GM23338 (cell line): ENCODE measurements around the gene KRTAP10-5. TPM values are rescaled to one million over a fixed set of nuclear protein-coding genes. Genes with fewer than 3 reads are reported as not detected.

Experiments
- ATAC-seq: fragments of 200-7000 bp; cut with Tn5 transposase; 3 replicates; pipeline ENCODE4 v1.9.1; 2020
- DNase-seq: peaks from one replicate; pipeline ENCODE4 v3.0.0-alpha.2; 2015; ENCODE audit warnings: low spot score
- H2AFZ ChIP-seq: fragments of 200-600 bp; sonication (generic); 2 replicates; pipeline ENCODE4 v1.8.0; 2016; ENCODE audit warnings: antibody characterized with exemption, mild to moderate bottlenecking, moderate library complexity
- H3F3A ChIP-seq: fragments of 200-600 bp; sonication (generic); replicated peaks from 2 replicates; pipeline ENCODE4 v1.8.0; 2017; ENCODE audit warnings: antibody characterized with exemption, mixed run types, low read depth
- H3K27ac ChIP-seq: fragments of 200-600 bp; sonication (generic); 2 replicates; pipeline ENCODE4 v1.6.1; 2016; ENCODE audit warnings: low read depth
- H3K27me3 ChIP-seq: fragments of 200-600 bp; sonication (generic); 2 replicates; pipeline ENCODE4 v1.8.0; 2016; ENCODE audit warnings: mild to moderate bottlenecking, mixed run types, moderate library complexity; ENCODE audit not compliant: insufficient read depth
- H3K36me3 ChIP-seq: fragments of 200-600 bp; sonication (generic); 2 replicates; pipeline ENCODE4 v1.8.0; 2016; ENCODE audit warnings: mild to moderate bottlenecking; ENCODE audit not compliant: insufficient read depth
- H3K4me1 ChIP-seq: fragments of 200-600 bp; sonication (generic); 2 replicates; pipeline ENCODE4 v1.8.0; 2016; ENCODE audit warnings: mild to moderate bottlenecking, moderate library complexity; ENCODE audit not compliant: insufficient read depth
- H3K4me2 ChIP-seq: fragments of 200-600 bp; sonication (generic); 2 replicates; pipeline ENCODE4 v1.7.1; 2017; ENCODE audit warnings: mixed run types
- H3K4me3 ChIP-seq: fragments of 200-600 bp; sonication (generic); 2 replicates; pipeline ENCODE4 v1.6.1; 2016; ENCODE audit warnings: mixed run types
- H3K79me2 ChIP-seq: fragments of 200-600 bp; sonication (generic); replicated peaks from 2 replicates; pipeline ENCODE4 v1.8.0; 2017; ENCODE audit warnings: mild to moderate bottlenecking; ENCODE audit not compliant: insufficient read depth
- H3K9me2 ChIP-seq: fragments of 200-600 bp; sonication (generic); 2 replicates; pipeline ENCODE4 v1.8.0; 2017; ENCODE audit not compliant: insufficient read depth
- H4K20me1 ChIP-seq: fragments of 200-600 bp; sonication (generic); replicated peaks from 2 replicates; pipeline ENCODE4 v1.8.0; 2017; ENCODE audit warnings: mild to moderate bottlenecking; ENCODE audit not compliant: insufficient read depth
- H3K27ac Mint-ChIP-seq: 2 replicates; pipeline ENCODE4 v1.8.0; 2020; ENCODE audit warnings: inconsistent platforms, mild to moderate bottlenecking, moderate library complexity, mixed read lengths
- H3K27me3 Mint-ChIP-seq: 3 replicates; pipeline ENCODE4 v1.8.0; 2022; ENCODE audit warnings: low read depth, mild to moderate bottlenecking, moderate library complexity, mixed read lengths, inconsistent platforms; ENCODE audit not compliant: insufficient read depth, poor library complexity
- H3K36me3 Mint-ChIP-seq: 3 replicates; pipeline ENCODE4 v1.8.0; 2021; ENCODE audit warnings: low read depth, mild to moderate bottlenecking, inconsistent platforms, moderate library complexity, mixed read lengths
- H3K4me1 Mint-ChIP-seq: 3 replicates; pipeline ENCODE4 v1.8.0; 2020; ENCODE audit warnings: mild to moderate bottlenecking, inconsistent platforms, mixed read lengths
- H3K4me3 Mint-ChIP-seq: 3 replicates; pipeline ENCODE4 v1.8.0; 2021; ENCODE audit warnings: moderate library complexity, mild to moderate bottlenecking, inconsistent platforms, mixed read lengths
- H3K9me3 Mint-ChIP-seq: 3 replicates; pipeline ENCODE4 v1.8.0; 2020; ENCODE audit warnings: moderate library complexity, mild to moderate bottlenecking, inconsistent platforms, mixed read lengths
- CREB1 ChIP-seq: fragments of 250-450 bp; sonication (Bioruptor Pico); IDR thresholded peaks from 2 replicates; pipeline ENCODE4 v1.5.0; 2020; ENCODE audit warnings: low read depth, mild to moderate bottlenecking, moderate library complexity
- CTCF ChIP-seq, 2 experiments: fragments of 200-600 bp in 1 of 2; sonication (generic) in 1 of 2; conservative IDR thresholded peaks; 2 replicates each; pipeline versions ENCODE4 v1.5.1 to v1.6.1; 2016 to 2017; ENCODE audit warnings: antibody characterized with exemption in 2 of 2, low read depth in 2 of 2, mild to moderate bottlenecking in 2 of 2, moderate library complexity in 1 of 2
- ETS1 ChIP-seq: IDR thresholded peaks from 2 replicates; pipeline ENCODE4 v1.6.1; 2016; ENCODE audit warnings: antibody characterized with exemption
- EZH2 ChIP-seq: fragments of 200-600 bp; sonication (generic); IDR thresholded peaks from one replicate; pipeline ENCODE4 v1.8.0; 2017; ENCODE audit warnings: antibody characterized with exemption, mild to moderate bottlenecking, low read depth; ENCODE audit not compliant: unreplicated experiment
- EZH2phosphoT487 ChIP-seq: fragments of 200-600 bp; sonication (generic); IDR thresholded peaks from one replicate; pipeline ENCODE4 v1.8.1; 2018; ENCODE audit warnings: antibody characterized with exemption; ENCODE audit not compliant: unreplicated experiment
- JUNB ChIP-seq: IDR thresholded peaks from one replicate; pipeline ENCODE4 v1.6.1; 2016; ENCODE audit warnings: antibody characterized with exemption; ENCODE audit not compliant: unreplicated experiment
- NANOG ChIP-seq: IDR thresholded peaks from 2 replicates; pipeline ENCODE4 v1.6.1; 2016; ENCODE audit warnings: antibody characterized with exemption, borderline replicate concordance
- POLR2AphosphoS5 ChIP-seq: IDR thresholded peaks from 2 replicates; pipeline ENCODE4 v1.6.1; 2016; ENCODE audit warnings: antibody characterized with exemption, low read depth
- REST ChIP-seq: IDR thresholded peaks from one replicate; pipeline ENCODE4 v1.6.1; 2018; ENCODE audit warnings: antibody characterized with exemption; ENCODE audit not compliant: unreplicated experiment
- STAT1 ChIP-seq: IDR thresholded peaks from one replicate; pipeline ENCODE4 v1.6.1; 2016; ENCODE audit warnings: antibody characterized with exemption; ENCODE audit not compliant: unreplicated experiment
- ZNF114 ChIP-seq: fragments of 250-450 bp; sonication (Bioruptor Pico); IDR thresholded peaks from 2 replicates; pipeline ENCODE4 v1.5.0; 2020; ENCODE audit warnings: mild to moderate bottlenecking, moderate library complexity
- ZNF331 ChIP-seq: fragments of 250-450 bp; sonication (Bioruptor Pico); IDR thresholded peaks from 2 replicates; pipeline ENCODE4 v1.5.0; 2020; ENCODE audit warnings: low read depth, mild to moderate bottlenecking, moderate library complexity
- ZNF462 ChIP-seq: fragments of 250-450 bp; sonication (Bioruptor Pico); IDR thresholded peaks from 2 replicates; pipeline ENCODE4 v1.5.0; 2020; ENCODE audit warnings: mild to moderate bottlenecking, moderate library complexity
- polyA plus RNA-seq: library from polyadenylated mRNA; unstranded; fragments of >200 nt; fragmentation: Nextera tagmentation; extraction: Ambion mirVana; gene quantifications from 2 replicates; pipeline ENCODE4 v1.2.1, GENCODE V29; 2016
- total RNA-seq: library from RNA; depleted of rRNA; stranded (reverse); fragments of >200 nt; shearing (Covaris generic); gene quantifications from 2 replicates; pipeline ENCODE4 v1.2.3, GENCODE V29; 2014

KRTAP10-5 gene
- total and polyA plus RNA-seq, 2 experiments from 2014 or later = not detected

DNA sequence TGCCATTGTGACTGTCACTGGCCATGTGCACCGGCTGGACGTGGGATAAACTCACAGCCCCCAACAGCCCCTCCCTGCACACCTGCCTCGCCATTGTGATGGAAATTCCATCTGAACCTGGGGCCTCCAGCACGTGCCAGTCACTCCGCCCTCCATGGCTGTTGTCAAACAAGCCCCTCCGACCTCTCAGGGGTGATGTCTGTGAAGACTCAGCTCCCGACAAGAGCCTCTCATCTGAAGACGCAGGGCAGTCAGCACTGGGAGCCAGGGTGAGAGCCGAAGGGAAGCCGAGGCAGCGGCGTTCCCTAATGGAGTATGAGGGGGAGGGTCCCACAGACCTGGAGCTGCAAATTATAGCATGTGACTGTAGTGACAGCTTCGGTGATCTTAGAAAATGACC is 27.7 kb downstream of the KRTAP10-5 start:
- H4K20me1 ChIP-seq = no peaks in the 10 kb centered on the region
- Mint-ChIP-seq H3K9me3 (peaks cover 1% of the 10 kb centered on the region; the same call in 2 of the 3 replicates), H3K4me3 (no peak overlapping the region), H3K27ac (no peak overlapping the region), H3K4me1 (peaks cover 53% of the 10 kb centered on the region), H3K27me3 (peaks cover 19% of the 10 kb centered on the region), H3K36me3 (peaks cover 1% of the 10 kb centered on the region)
- H3K27ac ChIP-seq = no peak overlapping the region
- no peaks in the 10 kb centered on the region for H3K36me3 ChIP-seq
- 0 out of 2 replicates have a peak, but pooled peaks cover 2% of the 10 kb centered on the region for H3F3A ChIP-seq
- H3K9me2 ChIP-seq = no peaks in the 10 kb centered on the region
- TF ChIP-seq ZNF114 (CRISPR knock-in tag) = no peak
- TF ChIP-seq POLR2AphosphoS5 = no peak
- TF ChIP-seq EZH2phosphoT487 = no peak
- no peak for TF ChIP-seq CREB1
- TF ChIP-seq JUNB = no peak
- no peak for TF ChIP-seq STAT1
- no peak for TF ChIP-seq NANOG
- TF ChIP-seq REST = no peak
- no peak for TF ChIP-seq CTCF (conservative IDR thresholded peaks at IDR 0.05; ENCODE audit: low read depth in 2 of 2)
- TF ChIP-seq ZNF331 (CRISPR knock-in tag) = no peak
- TF ChIP-seq ZNF462 (CRISPR knock-in tag) = no peak
- no peak for TF ChIP-seq ETS1
- TF ChIP-seq EZH2 = no peak
- no peak overlapping the region for H2AFZ ChIP-seq
- no peaks in the 10 kb centered on the region for H3K27me3 ChIP-seq
- peaks cover 27% of the 10 kb centered on the region for H3K4me1 ChIP-seq
- DNase-seq = no peak
- no peak for ATAC-seq
- H3K4me3 ChIP-seq = no peak overlapping the region
- no peak overlapping the region for H3K4me2 ChIP-seq
- H3K79me2 ChIP-seq = no peaks in the 10 kb centered on the region
